ENCODE measurements around the gene IL37. TPM values are rescaled to one million over a fixed set of nuclear protein-coding genes. Genes with fewer than 3 reads are reported as not detected.
"Not testable (repeated sequence)": the region's sequence is repeated elsewhere in the genome, so short reads cannot be mapped to it uniquely, and the experiment has no call there.

The IL37 gene
- total RNA-seq, 1 donor from 2014 or later: not detected

- H3K36me3 Mint-ChIP-seq: no peaks in the 10 kb centered on the region
- H3K4me1 Mint-ChIP-seq (ENCODE audit: unreplicated experiment): no peaks in the 10 kb centered on the region
- peaks cover 3% of the 10 kb centered on the region for H3K27me3 Mint-ChIP-seq
- no peak overlapping the region for H3K27ac Mint-ChIP-seq
- no peaks in the 10 kb centered on the region for H3K9me3 Mint-ChIP-seq
- no peak for TF ChIP-seq CTCF (conservative IDR thresholded peaks at IDR 0.05)
- DNase-seq (ENCODE audit: extremely low spot score, unreplicated experiment): no peak
- no peak overlapping the region for H3K4me3 Mint-ChIP-seq
These were observed 17.2 kb upstream of the IL37 start for GRCh38 chr2:112893752-112894151.

- TF ChIP-seq CTCF (conservative IDR thresholded peaks at IDR 0.05): no peak
- peaks cover 3% of the 10 kb centered on the region for H3K27me3 Mint-ChIP-seq
- no peaks in the 10 kb centered on the region for H3K36me3 Mint-ChIP-seq
- DNase-seq (ENCODE audit: extremely low spot score, unreplicated experiment): no peak
- no peaks in the 10 kb centered on the region for H3K9me3 Mint-ChIP-seq
- H3K4me3 Mint-ChIP-seq: no peak overlapping the region
- peaks cover 4% of the 10 kb centered on the region for H3K4me1 Mint-ChIP-seq (ENCODE audit: unreplicated experiment)
- no peak overlapping the region for H3K27ac Mint-ChIP-seq
These were observed 13.9 kb upstream of the IL37 start for GRCh38 chr2:112896909-112897623.

- no peaks in the 10 kb centered on the region for H3K36me3 Mint-ChIP-seq
- H3K27me3 Mint-ChIP-seq: peaks cover 3% of the 10 kb centered on the region
- TF ChIP-seq CTCF (conservative IDR thresholded peaks at IDR 0.05): no peak
- no peaks in the 10 kb centered on the region for H3K9me3 Mint-ChIP-seq
- H3K27ac Mint-ChIP-seq: no peak overlapping the region
- DNase-seq (ENCODE audit: extremely low spot score, unreplicated experiment): no peak
- peaks cover 5% of the 10 kb centered on the region for H3K4me1 Mint-ChIP-seq (ENCODE audit: unreplicated experiment)
- no peak overlapping the region for H3K4me3 Mint-ChIP-seq
These were observed 13.4 kb upstream of the IL37 start for GRCh38 chr2:112897624-112897978.

GRCh38 chr2:112901431-112902065, 9.4 kb upstream of the IL37 start:
- H3K4me3 Mint-ChIP-seq; H3K27me3 Mint-ChIP-seq; DNase-seq (ENCODE audit: extremely low spot score, unreplicated experiment); H3K36me3 Mint-ChIP-seq; H3K27ac Mint-ChIP-seq; H3K9me3 Mint-ChIP-seq; H3K4me1 Mint-ChIP-seq (ENCODE audit: unreplicated experiment): not testable (repeated sequence)

- Mint-ChIP-seq H3K4me1 (ENCODE audit: unreplicated experiment) (peaks cover 5% of the 10 kb centered on the region), H3K9me3 (no peaks in the 10 kb centered on the region), H3K27ac (no peak overlapping the region), H3K4me3 (no peak overlapping the region), H3K27me3 (no peaks in the 10 kb centered on the region), H3K36me3 (no peaks in the 10 kb centered on the region)
- no peak for DNase-seq (ENCODE audit: extremely low spot score, unreplicated experiment)
- TF ChIP-seq CTCF (conservative IDR thresholded peaks at IDR 0.05): no peak
These were observed 8.1 kb upstream of the IL37 start for GRCh38 chr2:112902816-112903215.

GRCh38 chr2:112904883-112905282, 6.1 kb upstream of the IL37 start:
- H3K9me3 Mint-ChIP-seq: peaks cover 2% of the 10 kb centered on the region
- no peak overlapping the region for H3K4me3 Mint-ChIP-seq
- no peak for TF ChIP-seq CTCF (conservative IDR thresholded peaks at IDR 0.05)
- no peaks in the 10 kb centered on the region for H3K27me3 Mint-ChIP-seq
- H3K27ac Mint-ChIP-seq: no peak overlapping the region
- no peak for DNase-seq (ENCODE audit: extremely low spot score, unreplicated experiment)
- peaks cover 5% of the 10 kb centered on the region for H3K4me1 Mint-ChIP-seq (ENCODE audit: unreplicated experiment)
- H3K36me3 Mint-ChIP-seq: no peaks in the 10 kb centered on the region

Measured in type B pancreatic cell (in vitro differentiated cells).